GM19240 (cell line): ENCODE measurements around the gene JPH2.
A peak's percentile ranks its signal among the peaks of the same experiment; 100 is the strongest.
"Not testable (repeated sequence)": the region's sequence is repeated elsewhere in the genome, so short reads cannot be mapped to it uniquely, and the experiment has no call there.

ENCODE experiments used
- DNase-seq: peaks from one replicate; pipeline ENCODE4 v3.0.0; 2011; ENCODE audit warnings: low spot score; ENCODE audit not compliant: insufficient read length

The JPH2 gene

DNA sequence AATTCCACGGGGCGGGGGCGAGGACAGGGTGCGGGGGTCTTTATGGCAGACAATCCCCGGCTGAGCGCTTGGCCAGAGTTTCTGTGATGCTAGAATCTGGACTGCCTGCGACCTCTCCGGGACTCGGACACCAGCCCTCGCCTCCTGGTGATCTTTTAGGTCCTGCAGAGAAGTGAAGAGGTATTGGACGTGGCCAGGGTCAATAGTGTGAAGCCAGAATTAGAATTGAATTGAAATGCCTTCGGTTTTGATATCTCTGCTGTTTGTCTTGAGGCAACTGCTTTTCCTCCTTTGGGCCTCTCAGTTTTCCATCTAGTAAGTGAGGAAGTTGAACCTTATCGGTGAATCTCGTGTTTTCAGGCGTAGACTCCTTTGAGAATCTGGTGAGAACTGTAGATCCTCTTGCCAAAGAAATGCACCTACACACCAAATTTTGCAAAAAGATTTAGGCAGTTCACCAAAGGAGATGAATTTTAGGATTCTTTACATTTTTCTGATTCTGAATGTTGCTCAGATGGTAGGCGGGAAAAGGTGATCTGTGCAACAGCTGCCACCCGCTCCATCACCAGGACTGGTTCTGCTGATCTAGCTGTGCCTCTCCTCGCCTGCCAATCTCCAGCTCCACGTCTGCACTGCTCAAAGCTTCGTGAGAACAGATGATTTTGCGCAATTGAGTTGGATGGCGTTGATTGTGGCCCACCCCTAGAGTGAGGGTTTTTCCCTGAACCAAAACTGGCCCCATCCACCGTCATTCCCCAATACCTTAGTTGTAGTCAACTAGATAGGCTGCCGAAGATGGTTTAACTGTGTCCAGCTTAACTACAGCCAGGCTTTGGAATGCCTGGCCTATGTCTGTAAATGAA lies 24.4 kb upstream of the JPH2 start:
- DNase-seq: no peak

GRCh38 chr20:44210406-44211176 lies 23.6 kb upstream of the JPH2 start, which contains the start of gene OSER1:
Gene OSER1, minus strand, starts transcription at chr20:44210771. Its CDS starts 3,814 bp downstream, at chr20:44206957.
- DNase-seq: peak; percentile 65

DNA sequence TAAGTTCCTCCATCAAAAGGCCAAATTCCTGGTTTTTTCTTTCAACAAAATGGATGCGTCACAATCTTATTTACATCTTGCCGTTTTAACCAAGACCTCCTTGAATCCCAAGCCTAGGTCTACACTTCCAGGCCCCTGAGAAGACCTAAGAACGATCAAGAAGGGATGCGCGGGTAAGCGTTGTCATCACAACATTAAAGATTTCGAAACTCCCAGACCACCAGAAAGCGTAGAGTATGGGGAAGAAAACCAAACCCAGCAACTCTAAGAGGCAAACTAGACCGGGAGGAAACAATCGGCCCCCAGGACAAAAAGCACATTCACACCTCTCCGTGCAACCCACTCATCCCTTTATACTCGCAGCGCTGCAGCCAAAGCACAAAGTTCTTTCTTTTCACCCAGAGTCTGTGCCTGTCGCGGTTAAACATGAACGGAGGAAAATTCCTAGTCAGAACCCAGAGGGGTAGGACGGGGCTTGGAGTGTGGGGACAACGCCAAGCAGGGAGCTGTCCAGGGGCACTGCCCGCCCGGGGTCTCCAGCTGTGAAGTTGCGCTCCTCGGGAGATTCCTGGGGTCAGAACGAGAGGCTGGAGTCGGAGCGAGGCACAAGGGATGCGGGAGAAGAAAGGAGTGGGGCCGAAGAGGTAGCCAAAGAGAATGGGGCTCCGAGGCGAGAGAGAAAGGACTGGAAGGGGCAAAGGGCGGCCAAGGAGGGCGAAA lies 22.9 kb upstream of the JPH2 start:
- DNase-seq: no peak

GRCh38 chr20:44208770-44209169 lies 21.8 kb upstream of the JPH2 start:
- DNase-seq: no peak

DNA sequence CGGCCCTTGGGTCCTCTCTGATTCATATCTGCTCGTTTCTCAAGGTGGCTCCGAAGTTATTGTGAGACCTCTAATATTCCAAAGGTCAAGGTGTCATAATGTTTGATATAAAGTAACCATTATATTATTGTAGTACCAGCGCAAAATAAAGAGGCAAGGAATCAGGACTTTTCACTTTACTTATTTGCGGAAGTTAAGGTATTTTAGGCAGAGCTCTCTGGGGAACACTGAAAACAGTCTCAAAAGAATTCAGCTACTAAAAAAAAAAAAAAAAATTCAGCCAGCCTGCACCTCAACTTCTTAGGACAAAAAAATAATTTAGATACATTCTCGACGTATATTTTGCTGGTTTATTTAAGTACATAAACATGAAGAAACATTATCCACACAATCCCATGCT lies 21.2 kb upstream of the JPH2 start:
- DNase-seq: no peak

DNA sequence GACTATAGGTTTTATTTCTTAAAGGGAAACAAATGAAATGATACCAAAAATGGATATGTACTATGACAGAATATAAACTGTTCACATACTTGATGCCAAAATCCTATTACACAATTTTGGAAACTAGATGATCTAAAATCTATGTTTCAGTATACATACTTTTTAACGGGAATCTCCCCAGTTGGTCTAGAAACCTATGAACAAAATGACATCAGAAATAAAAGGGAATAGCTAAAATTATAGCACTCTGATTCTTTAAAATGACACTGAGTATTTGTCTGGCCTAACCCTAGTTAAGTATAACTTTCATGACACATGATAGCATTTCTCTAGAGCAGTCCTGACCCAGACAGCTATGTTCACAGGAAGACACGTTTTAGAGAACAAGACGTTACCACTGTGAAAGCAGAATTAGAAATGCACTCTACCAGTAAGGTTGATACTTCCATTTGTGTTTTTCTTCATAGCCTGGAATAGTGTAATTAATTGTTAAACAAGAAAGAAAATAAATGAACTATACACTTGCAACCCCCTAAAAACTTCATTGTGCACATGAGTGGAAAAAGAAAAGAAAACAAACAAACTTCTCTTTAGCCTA lies 20.2 kb upstream of the JPH2 start:
- DNase-seq: no peak

DNA sequence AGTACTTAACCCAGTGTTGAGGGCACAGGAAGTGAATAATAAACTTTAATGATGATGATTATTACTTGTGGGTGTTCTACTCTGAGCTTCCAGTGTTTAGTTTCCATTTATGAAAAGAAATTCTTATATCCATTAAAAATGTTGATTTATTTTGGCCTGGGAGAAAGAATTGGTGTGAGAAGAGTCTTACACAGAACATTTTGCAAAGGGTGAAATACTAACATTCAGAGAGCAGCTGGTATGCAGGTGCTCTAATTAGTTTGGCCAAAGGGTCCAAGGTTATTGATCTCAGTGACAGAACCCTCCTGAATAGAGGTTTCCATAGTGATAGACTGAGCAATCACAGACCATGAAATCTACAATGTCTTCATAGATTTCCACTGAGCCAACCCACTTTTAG lies 19.1 kb upstream of the JPH2 start:
- DNase-seq: no peak

- no peak for DNase-seq
These were observed 17.8 kb upstream of the JPH2 start for GRCh38 chr20:44204832-44205215.

- no peak for DNase-seq
These were observed 17.3 kb upstream of the JPH2 start for GRCh38 chr20:44204156-44204831.

GRCh38 chr20:44203161-44203560 lies 16.2 kb upstream of the JPH2 start:
- no peak for DNase-seq

DNA sequence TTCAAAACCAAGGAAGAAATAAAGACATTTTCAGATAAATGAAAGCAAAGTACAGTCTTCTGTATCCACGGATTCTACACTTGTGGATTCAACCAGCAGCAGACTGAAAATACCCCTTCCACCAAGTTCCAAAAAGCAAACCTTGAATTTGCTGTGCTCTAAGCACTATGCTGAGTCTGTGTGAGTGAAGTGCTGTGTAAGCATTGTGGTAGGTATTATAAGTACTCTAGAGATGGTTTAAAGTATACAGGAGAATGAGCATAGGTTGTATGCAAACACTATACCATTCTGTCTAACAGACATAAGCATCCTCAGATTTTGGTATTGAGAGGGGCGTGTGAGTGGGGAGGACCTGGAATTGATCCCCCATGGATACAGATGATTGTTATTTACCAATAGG lies 14.0 kb upstream of the JPH2 start:
- no peak for DNase-seq

- DNase-seq: no peak
These were observed 13.4 kb upstream of the JPH2 start for GRCh38 chr20:44200371-44200770.

GRCh38 chr20:44199877-44200276 lies 12.9 kb upstream of the JPH2 start:
- DNase-seq: no peak

DNA sequence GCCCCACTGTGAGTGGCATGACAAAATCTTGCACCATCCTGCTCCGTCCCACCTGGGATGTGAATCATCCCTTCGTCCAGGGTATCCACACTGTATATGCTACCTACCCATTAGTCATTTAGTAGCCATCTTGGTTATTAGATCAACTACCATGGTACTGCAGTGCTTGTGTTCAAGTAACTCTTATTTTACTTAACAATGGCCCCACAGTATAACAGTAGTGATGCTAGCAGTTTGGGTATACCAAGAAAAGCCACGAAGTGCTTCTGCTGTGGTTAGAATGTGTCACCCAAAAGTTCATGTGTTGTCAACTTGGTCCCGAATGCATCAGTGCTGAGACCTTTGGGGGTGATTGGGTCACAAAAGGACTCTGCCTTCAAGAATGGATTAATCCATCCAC lies 11.9 kb upstream of the JPH2 start:
- DNase-seq: no peak

- no peak for DNase-seq
These were observed 9.3 kb upstream of the JPH2 start for GRCh38 chr20:44196271-44196670.

DNA sequence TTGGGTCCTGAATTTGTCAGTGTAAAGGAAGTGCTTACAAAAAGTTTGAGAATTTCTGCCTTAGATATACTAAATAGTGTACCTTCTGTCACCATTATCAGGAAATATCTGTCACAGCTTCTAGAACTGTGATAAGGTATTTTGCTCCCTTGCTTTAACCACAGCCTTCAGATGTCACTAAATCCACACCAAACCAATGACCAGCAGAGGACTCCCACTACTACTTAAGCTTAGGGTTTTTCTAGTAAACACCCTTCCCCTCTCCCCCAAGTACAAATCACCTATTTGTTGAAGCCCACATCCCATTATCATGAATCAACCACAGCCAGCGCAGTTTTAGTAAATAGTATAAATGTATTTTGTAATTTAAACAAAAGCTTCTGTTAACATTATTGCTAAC lies 8.6 kb upstream of the JPH2 start:
- DNase-seq: no peak

DNA sequence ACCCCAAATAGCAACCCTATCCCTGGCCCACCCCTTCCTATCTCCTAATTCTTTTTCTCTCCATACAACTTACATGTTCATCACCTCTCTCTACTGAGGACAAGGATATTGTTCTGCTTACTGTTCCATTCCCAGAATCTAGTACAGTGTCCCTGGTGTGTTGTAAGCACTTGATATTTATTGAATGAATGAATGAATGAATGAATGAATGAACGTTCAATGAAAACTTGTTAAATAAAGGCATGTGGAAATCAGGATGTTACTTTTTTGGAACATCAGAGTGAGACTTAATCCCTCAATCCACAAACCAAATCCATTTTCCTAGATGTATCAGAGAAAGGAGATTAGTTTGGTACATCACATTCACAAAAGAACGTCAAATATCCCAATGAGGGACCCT lies 6.8 kb upstream of the JPH2 start:
- no peak for DNase-seq

DNA sequence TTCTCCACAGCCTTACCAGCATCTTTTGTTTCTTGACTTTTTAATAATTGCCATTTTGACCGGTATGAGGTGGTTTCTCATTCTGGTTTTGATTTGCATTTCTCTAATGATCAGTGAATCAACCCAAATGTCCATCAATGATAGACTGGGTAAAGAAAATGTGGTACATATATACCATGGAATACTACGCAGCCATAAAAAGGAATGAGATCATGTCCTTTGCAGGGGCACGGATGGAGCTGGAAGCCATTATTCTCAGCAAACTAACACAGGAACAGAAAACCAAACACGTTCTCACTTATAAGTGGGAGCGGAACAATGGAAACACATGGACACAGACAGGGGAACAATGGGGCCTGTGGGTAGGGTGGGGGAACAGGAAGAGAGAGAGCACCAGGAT lies 4.7 kb upstream of the JPH2 start:
- not testable (repeated sequence) for DNase-seq

DNA sequence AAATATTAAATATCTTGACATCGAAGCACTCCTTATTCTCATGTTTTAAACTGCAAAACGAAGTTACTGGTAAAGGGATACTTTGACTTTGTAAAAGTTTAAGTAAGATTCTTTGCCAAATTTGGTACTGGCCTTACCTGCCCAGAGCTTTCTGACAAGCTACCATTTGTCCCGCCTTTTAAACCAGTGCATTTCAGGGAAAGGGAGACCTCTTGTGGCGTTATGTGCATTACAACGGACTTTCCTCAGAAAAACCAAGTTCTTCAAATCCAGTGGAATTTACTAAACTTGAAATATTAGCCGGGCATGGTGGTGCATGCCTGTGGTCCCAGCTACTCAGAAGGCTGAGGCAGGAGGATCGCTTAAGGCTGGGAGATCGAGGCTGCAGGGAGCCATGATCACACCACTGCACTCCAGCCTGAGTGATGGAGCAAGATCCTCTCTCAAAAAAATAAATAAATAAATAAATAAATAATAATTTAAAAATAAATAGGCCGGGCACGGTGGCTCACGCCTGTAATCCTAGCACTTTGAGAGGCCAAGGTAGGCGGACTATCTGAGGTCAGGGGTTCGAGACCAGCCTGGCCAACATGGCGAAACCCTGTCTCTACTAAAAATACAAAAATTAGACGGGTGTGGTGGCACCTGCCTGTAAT lies 3.3 kb upstream of the JPH2 start:
- peak; percentile 69 for DNase-seq

GRCh38 chr20:44188752-44189151 lies 1.8 kb upstream of the JPH2 start:
- DNase-seq: no peak
